Chondrocyte (in vitro differentiated cells): ENCODE data around the gene FZR1. TPM values are rescaled to one million over a fixed set of nuclear protein-coding genes. Genes with fewer than 3 reads are reported as not detected.

Experiments
- DNase-seq: peaks from one replicate; pipeline ENCODE4 v3.0.0; 2021; ENCODE audit warnings: mixed read lengths, low spot score
- H3K27ac Mint-ChIP-seq: one replicate; pipeline ENCODE4 v1.8.0; 2021; ENCODE audit warnings: mild to moderate bottlenecking, moderate library complexity, mixed read lengths; ENCODE audit not compliant: unreplicated experiment
- H3K27me3 Mint-ChIP-seq: 2 replicates; pipeline ENCODE4 v1.8.0; 2021; ENCODE audit warnings: low read depth, mixed read lengths
- H3K36me3 Mint-ChIP-seq: 2 replicates; pipeline ENCODE4 v1.8.0; 2021; ENCODE audit warnings: low read depth, mixed read lengths
- H3K4me1 Mint-ChIP-seq: 2 replicates; pipeline ENCODE4 v1.8.0; 2021; ENCODE audit warnings: low read depth, mild to moderate bottlenecking, mixed read lengths
- H3K4me3 Mint-ChIP-seq: one replicate; pipeline ENCODE4 v1.8.0; 2021; ENCODE audit warnings: mild to moderate bottlenecking, moderate library complexity, mixed read lengths; ENCODE audit not compliant: unreplicated experiment
- H3K9me3 Mint-ChIP-seq: 2 replicates; pipeline ENCODE4 v1.8.0; 2021; ENCODE audit warnings: low read depth, mixed read lengths
- total RNA-seq: library from RNA; stranded (reverse); gene quantifications from 3 replicates; pipeline ENCODE4 v1.2.1, GENCODE V29; 2021
- TF ChIP-seq, protein P1 (sequence below): fragments of 200-600 bp; sonication (generic); IDR thresholded peaks from 2 replicates; pipeline ENCODE4 v1.5.0; 2021; ENCODE audit warnings: antibody characterized with exemption, mild to moderate bottlenecking, moderate library complexity

Gene FZR1
- total RNA-seq, 1 donor from 2014 or later, result 35.0 TPM

DNA sequence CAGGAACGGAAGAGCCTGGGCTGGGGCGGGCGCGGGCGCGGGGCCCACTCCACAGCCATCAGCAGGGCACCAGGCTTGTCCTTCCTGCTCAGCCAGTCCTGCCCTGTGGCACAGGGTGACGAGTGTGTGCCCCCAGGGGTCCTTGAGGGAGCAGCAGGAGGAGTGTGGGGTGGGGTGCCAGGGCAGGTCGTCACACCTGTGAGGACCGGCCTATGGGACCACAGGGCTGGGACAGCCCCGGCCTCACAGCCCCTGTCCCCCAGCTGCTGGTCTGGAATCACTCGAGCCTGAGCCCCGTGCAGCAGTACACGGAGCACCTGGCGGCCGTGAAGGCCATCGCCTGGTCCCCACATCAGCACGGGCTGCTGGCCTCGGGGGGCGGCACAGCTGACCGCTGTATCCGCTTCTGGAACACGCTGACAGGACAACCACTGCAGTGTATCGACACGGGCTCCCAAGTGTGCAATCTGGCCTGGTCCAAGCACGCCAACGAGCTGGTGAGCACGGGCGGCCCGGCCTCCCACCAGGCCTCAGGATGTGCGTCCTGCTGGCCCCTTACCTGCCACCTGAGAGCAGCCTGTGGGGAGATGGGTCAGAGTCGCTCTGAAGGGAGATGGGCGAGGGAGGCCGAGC, 26.2 kb downstream of the FZR1 start:
- Mint-ChIP-seq H3K36me3 (peaks cover 14% of the 10 kb centered on the region), H3K4me3 (no peak overlapping the region), H3K4me1 (no peaks in the 10 kb centered on the region), H3K9me3 (no peaks in the 10 kb centered on the region), H3K27ac (peak overlapping the region; percentile 17), H3K27me3 (no peaks in the 10 kb centered on the region)
- DNase-seq, result no peak
- TF ChIP-seq, protein P1, sequence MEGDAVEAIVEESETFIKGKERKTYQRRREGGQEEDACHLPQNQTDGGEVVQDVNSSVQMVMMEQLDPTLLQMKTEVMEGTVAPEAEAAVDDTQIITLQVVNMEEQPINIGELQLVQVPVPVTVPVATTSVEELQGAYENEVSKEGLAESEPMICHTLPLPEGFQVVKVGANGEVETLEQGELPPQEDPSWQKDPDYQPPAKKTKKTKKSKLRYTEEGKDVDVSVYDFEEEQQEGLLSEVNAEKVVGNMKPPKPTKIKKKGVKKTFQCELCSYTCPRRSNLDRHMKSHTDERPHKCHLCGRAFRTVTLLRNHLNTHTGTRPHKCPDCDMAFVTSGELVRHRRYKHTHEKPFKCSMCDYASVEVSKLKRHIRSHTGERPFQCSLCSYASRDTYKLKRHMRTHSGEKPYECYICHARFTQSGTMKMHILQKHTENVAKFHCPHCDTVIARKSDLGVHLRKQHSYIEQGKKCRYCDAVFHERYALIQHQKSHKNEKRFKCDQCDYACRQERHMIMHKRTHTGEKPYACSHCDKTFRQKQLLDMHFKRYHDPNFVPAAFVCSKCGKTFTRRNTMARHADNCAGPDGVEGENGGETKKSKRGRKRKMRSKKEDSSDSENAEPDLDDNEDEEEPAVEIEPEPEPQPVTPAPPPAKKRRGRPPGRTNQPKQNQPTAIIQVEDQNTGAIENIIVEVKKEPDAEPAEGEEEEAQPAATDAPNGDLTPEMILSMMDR, result no peak

DNA sequence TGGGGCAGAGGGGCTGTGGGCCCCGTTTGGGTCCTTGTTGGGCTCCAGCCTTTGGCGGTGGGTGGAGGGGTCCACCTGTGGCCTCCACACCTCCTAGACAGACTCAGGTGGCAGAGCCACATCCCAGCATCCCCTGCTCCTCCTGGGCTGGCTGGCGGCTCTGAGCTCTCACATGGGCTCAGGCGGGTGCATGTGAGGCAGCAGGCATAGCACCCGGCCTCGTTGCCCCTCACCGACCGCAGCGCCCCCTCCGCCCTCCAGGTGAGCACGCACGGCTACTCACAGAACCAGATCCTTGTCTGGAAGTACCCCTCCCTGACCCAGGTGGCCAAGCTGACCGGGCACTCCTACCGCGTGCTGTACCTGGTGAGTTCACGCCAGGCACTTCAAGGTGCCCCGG, 26.9 kb downstream of the FZR1 start:
- H3K36me3 Mint-ChIP-seq, result peaks cover 14% of the 10 kb centered on the region
- no peaks in the 10 kb centered on the region for H3K27me3 Mint-ChIP-seq
- no peak for DNase-seq
- H3K27ac Mint-ChIP-seq, result no peak overlapping the region
- no peak overlapping the region for H3K4me3 Mint-ChIP-seq
- TF ChIP-seq, protein P1, result no peak
- H3K9me3 Mint-ChIP-seq, result no peaks in the 10 kb centered on the region
- no peaks in the 10 kb centered on the region for H3K4me1 Mint-ChIP-seq

DNA sequence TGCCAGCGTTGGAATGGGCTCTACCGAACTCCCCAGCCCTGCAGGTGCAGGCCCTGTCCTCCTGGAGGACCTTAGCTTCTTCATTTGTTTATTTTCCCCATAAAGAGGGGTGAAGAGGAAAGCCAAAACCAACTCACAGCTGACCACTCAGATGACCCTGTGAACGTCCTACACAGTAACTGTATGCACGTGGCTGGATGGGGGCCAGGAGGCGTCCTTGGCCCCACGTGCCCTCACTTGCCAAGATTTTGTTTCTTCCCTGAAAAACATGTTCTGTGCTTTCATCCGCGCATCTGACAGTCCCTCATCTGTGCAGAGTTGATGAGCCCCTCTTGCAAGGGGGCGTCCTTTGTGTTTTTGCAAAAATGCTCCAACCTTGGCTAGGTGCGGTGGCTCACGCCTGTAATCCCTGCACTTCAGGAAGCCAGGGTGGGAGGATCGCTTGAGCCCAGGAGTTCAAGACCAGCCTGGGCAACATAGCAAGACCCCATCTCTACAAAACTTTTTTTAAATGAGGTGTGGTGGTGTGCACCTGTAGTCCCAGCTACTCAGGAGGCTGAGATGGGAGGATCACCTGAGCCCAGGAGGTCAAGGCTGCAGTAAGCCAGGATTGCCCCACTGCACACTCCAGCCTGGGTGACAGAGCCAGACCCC, 27.6 kb downstream of the FZR1 start:
- no peaks in the 10 kb centered on the region for H3K4me1 Mint-ChIP-seq
- DNase-seq, result no peak
- no peak overlapping the region for H3K27ac Mint-ChIP-seq
- TF ChIP-seq, protein P1, result no peak
- H3K4me3 Mint-ChIP-seq, result no peak overlapping the region
- H3K27me3 Mint-ChIP-seq, result no peaks in the 10 kb centered on the region
- no peaks in the 10 kb centered on the region for H3K9me3 Mint-ChIP-seq
- peaks cover 14% of the 10 kb centered on the region for H3K36me3 Mint-ChIP-seq

DNA sequence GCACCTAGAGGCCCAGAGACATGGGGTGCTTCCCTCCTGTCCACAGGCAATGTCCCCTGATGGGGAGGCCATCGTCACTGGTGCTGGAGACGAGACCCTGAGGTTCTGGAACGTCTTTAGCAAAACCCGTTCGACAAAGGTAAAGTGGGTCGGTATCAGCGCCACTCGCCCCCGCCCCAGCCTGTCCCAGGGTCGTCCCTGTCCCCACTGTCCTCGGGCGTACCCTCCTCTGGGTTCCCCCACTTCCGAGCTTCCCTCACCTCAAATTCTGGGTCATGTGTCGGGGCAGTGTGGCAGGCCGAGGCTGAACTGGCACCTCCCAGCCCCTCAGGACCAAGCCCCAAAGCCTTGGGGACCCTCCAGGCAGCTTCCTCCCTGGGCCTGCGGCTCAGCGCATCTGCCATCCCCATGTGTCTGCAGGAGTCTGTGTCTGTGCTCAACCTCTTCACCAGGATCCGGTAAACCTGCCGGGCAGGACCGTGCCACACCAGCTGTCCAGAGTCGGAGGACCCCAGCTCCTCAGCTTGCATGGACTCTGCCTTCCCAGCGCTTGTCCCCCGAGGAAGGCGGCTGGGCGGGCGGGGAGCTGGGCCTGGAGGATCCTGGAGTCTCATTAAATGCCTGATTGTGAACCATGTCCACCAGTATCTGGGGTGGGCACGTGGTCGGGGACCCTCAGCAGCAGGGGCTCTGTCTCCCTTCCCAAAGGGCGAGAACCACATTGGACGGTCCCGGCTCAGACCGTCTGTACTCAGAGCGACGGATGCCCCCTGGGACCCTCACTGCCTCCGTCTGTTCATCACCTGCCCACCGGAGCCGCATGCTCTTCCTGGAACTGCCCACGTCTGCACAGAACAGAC, 28.5 kb downstream of the FZR1 start:
- Mint-ChIP-seq H3K27ac (no peak overlapping the region), H3K4me3 (no peak overlapping the region), H3K9me3 (no peaks in the 10 kb centered on the region), H3K4me1 (peaks cover 5% of the 10 kb centered on the region), H3K36me3 (peaks cover 14% of the 10 kb centered on the region), H3K27me3 (no peaks in the 10 kb centered on the region)
- DNase-seq, result no peak
- TF ChIP-seq, protein P1, result no peak

DNA sequence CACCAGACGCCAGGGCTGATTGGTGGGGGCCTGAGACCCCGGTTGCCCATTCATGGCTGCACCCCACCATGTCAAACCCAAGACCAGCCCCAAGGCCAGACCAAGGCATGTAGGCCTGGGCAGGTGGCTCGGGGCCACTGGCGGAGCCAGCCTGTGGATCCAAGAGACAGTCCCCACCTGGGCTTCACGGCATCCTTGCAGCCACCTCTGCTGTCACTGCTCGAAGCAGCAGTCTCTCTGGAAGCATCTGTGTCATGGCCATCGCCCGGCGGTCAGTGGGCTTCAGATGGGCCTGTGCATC, 29.1 kb downstream of the FZR1 start:
- H3K4me1 Mint-ChIP-seq, result peaks cover 5% of the 10 kb centered on the region
- H3K4me3 Mint-ChIP-seq, result no peak overlapping the region
- DNase-seq, result no peak
- no peak overlapping the region for H3K27ac Mint-ChIP-seq
- TF ChIP-seq, protein P1, result no peak
- H3K36me3 Mint-ChIP-seq, result peaks cover 14% of the 10 kb centered on the region
- H3K27me3 Mint-ChIP-seq, result no peaks in the 10 kb centered on the region
- no peaks in the 10 kb centered on the region for H3K9me3 Mint-ChIP-seq
